Measurements from ENCODE around the gene SLC29A1. TPM values are rescaled to one million over a fixed set of nuclear protein-coding genes. Genes with fewer than 3 reads are reported as not detected.

SLC29A1 gene
- total RNA-seq, 1 experiment from 2014 or later: 7.0 TPM

DNA sequence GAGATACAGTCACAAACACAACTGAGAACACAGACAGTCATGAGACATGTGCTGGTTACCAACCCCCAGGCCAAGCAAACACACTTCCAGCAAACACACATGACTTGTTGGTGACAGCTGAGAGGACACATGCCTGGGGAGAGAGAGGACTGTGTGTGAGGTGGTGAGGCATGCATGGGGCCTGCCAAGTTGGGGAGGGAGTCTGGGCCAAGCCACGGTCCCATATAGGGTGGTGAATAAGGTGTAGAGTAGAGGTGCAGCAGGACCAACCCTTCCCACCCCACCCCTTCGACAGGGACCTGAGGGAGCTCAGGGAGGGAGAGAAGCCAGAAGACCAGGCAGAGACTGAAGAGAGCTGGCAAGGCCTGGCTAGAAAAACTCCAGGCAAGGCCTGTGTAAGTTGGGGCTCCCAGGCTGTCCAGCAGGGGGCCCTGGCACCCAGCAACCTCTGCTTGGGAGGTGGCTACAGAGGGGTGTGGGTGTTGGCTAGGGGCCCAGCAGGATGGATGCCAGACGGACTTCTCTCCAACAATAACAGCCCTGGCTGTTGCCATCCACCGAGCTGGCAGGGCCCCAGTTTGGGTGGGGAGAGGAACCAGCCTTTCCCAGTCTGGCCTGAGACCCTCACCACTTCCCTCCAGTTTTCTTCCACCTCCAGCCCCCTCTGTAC is 2.0 kb upstream of the SLC29A1 start:
- ChIA-PET POLR2A (interaction anchor here (1.0 to 5.4 kb wide), 7 partner anchors 9 to 35 kb away, joined by 3 to 62 read pairs (median 6); partner anchors contain the start of genes HSP90AB1 and SLC35B2), CTCF (interaction anchor here (0.6 to 6.0 kb wide), 17 partner anchors 9 to 1260 kb away, joined by 3 to 52 read pairs (median 4); partner anchors contain the start of gene SLC35B2)
- DNase-seq (ENCODE audit: unreplicated experiment): peak; percentile 96
- intact Hi-C loops (cut with micrococcal nuclease): loop anchor here (1.0 to 2.0 kb wide), 3 partner anchors 16 to 49 kb away; partner anchors contain the start of gene SLC35B2
- TF ChIP-seq, protein P1, sequence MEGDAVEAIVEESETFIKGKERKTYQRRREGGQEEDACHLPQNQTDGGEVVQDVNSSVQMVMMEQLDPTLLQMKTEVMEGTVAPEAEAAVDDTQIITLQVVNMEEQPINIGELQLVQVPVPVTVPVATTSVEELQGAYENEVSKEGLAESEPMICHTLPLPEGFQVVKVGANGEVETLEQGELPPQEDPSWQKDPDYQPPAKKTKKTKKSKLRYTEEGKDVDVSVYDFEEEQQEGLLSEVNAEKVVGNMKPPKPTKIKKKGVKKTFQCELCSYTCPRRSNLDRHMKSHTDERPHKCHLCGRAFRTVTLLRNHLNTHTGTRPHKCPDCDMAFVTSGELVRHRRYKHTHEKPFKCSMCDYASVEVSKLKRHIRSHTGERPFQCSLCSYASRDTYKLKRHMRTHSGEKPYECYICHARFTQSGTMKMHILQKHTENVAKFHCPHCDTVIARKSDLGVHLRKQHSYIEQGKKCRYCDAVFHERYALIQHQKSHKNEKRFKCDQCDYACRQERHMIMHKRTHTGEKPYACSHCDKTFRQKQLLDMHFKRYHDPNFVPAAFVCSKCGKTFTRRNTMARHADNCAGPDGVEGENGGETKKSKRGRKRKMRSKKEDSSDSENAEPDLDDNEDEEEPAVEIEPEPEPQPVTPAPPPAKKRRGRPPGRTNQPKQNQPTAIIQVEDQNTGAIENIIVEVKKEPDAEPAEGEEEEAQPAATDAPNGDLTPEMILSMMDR (IDR thresholded peaks at IDR 0.05; ENCODE audit: unreplicated experiment): peak; percentile 76
- Mint-ChIP-seq H3K27ac (ENCODE audit: low read depth, unreplicated experiment) (peak overlapping the region; percentile 89), H3K4me1 (ENCODE audit: insufficient read depth, unreplicated experiment) (peaks cover 37% of the 10 kb centered on the region), H3K9me3 (ENCODE audit: unreplicated experiment) (no peaks in the 10 kb centered on the region), H3K36me3 (ENCODE audit: insufficient read depth, unreplicated experiment) (no peaks in the 10 kb centered on the region), H3K4me3 (ENCODE audit: unreplicated experiment) (peak overlapping the region; percentile 47), H3K27me3 (ENCODE audit: insufficient read depth, unreplicated experiment) (no peaks in the 10 kb centered on the region)
- BruUV-seq (replicated peaks): no TSS peak

DNA sequence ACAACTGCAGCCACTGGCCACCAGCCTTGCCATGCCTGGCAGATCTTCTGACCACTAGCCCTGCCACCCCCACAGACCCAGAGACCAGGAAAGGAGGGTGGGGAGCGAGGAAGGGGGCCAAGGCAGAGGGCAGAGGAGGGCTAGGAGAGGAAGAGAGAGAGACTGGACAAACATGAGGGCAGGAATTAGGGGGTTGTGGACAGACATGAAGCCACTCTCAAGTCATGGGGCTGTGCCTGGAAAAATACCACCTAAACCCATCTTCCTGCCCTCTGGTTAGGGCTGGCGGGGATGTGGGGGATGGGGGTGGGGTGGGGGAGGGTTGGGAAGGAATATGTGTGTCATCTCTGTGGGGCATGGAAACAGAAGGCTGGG is 1.4 kb upstream of the SLC29A1 start:
- POLR2A ChIA-PET: interaction anchor here (1.0 to 5.4 kb wide), 7 partner anchors 10 to 35 kb away, joined by 3 to 62 read pairs (median 6); partner anchors contain the start of genes HSP90AB1 and SLC35B2
- no TSS peak for BruUV-seq (replicated peaks)
- no peaks in the 10 kb centered on the region for H3K27me3 Mint-ChIP-seq (ENCODE audit: insufficient read depth, unreplicated experiment)
- H3K27ac Mint-ChIP-seq (ENCODE audit: low read depth, unreplicated experiment): peak overlapping the region; percentile 89
- intact Hi-C loops (cut with micrococcal nuclease): loop anchor here (1.0 to 2.0 kb wide), 3 partner anchors 15 to 49 kb away; partner anchors contain the start of gene SLC35B2
- peak overlapping the region; percentile 47 for H3K4me3 Mint-ChIP-seq (ENCODE audit: unreplicated experiment)
- CTCF ChIA-PET: interaction anchor here (0.6 to 6.0 kb wide), 13 partner anchors 9 to 1260 kb away, joined by 3 to 52 read pairs (median 4); partner anchors contain the start of gene SLC35B2
- DNase-seq (ENCODE audit: unreplicated experiment): no peak
- no peaks in the 10 kb centered on the region for H3K36me3 Mint-ChIP-seq (ENCODE audit: insufficient read depth, unreplicated experiment)
- no peaks in the 10 kb centered on the region for H3K9me3 Mint-ChIP-seq (ENCODE audit: unreplicated experiment)
- TF ChIP-seq, protein P1 (IDR thresholded peaks at IDR 0.05; ENCODE audit: unreplicated experiment): no peak
- peaks cover 43% of the 10 kb centered on the region for H3K4me1 Mint-ChIP-seq (ENCODE audit: insufficient read depth, unreplicated experiment)

DNA sequence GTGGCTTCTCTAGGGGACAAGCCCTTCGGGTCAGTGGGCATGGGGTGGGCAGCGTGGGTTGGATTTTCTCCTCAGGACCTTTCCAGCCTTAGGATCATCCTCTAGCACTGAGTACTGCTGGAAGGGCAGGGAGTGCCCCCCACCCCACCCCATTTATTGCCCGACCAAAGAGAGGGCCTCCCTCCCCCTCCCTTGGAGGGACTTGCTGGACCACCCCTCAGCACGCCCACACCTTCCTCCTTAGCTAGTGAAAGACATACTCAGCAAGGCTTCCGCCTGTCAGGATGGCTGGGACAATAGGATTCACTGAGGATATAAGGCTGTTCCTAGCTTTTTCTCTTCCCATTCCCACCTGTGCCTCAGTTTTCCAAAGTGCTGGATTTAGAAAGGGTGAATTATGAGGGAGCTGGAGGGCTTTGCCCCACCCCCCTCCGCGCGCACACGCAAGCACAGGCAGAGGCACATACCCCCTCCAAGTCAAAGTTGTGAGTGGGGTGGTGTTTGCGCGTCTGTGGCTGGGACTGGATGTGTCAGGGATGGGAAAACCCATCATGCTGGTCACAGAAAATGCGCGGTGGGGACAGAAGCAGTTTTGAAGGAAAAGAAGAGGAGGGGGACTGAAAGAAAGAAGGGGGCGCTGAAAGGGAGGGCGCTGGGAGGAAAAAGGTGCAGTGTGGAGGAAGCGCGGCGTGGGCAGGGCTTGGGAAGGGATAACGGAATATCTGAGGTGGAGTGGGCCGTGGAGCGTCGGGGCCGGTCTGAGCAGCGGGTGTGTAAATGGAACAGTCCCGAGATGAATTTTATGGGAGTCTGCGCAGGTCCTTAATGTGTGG is 693 bp upstream of the SLC29A1 start:
- H3K27me3 Mint-ChIP-seq (ENCODE audit: insufficient read depth, unreplicated experiment): no peaks in the 10 kb centered on the region
- BruUV-seq (replicated peaks): no TSS peak
- TF ChIP-seq, protein P1 (IDR thresholded peaks at IDR 0.05; ENCODE audit: unreplicated experiment): no peak
- peak overlapping the region; percentile 68 for H3K4me3 Mint-ChIP-seq (ENCODE audit: unreplicated experiment)
- H3K27ac Mint-ChIP-seq (ENCODE audit: low read depth, unreplicated experiment): peak overlapping the region; percentile 19
- intact Hi-C loops (cut with micrococcal nuclease): no loop called here
- CTCF ChIA-PET: interaction anchor here (0.6 to 6.0 kb wide), 8 partner anchors 10 to 127 kb away, joined by 3 to 52 read pairs (median 4); partner anchors contain the start of gene SLC35B2
- no peaks in the 10 kb centered on the region for H3K36me3 Mint-ChIP-seq (ENCODE audit: insufficient read depth, unreplicated experiment)
- DNase-seq (ENCODE audit: unreplicated experiment): no peak
- POLR2A ChIA-PET: interaction anchor here (0.6 to 5.4 kb wide), 6 partner anchors 11 to 25 kb away, joined by 3 to 62 read pairs (median 7); partner anchors contain the start of gene HSP90AB1
- no peaks in the 10 kb centered on the region for H3K9me3 Mint-ChIP-seq (ENCODE audit: unreplicated experiment)
- H3K4me1 Mint-ChIP-seq (ENCODE audit: insufficient read depth, unreplicated experiment): peaks cover 49% of the 10 kb centered on the region
